Embryonic facial prominence (tissue), 1 donor: Measurements from ENCODE around the gene CTXN1.
A peak's percentile ranks its signal among the peaks of the same experiment; 100 is the strongest.
"Not testable (repeated sequence)": the region's sequence is repeated elsewhere in the genome, so short reads cannot be mapped to it uniquely, and the experiment has no call there.

Experiments used
- DNase-seq: peaks from one replicate; pipeline ENCODE4 v3.0.0-alpha.2; 2016; ENCODE audit errors: extremely low spot score

Gene CTXN1

DNA sequence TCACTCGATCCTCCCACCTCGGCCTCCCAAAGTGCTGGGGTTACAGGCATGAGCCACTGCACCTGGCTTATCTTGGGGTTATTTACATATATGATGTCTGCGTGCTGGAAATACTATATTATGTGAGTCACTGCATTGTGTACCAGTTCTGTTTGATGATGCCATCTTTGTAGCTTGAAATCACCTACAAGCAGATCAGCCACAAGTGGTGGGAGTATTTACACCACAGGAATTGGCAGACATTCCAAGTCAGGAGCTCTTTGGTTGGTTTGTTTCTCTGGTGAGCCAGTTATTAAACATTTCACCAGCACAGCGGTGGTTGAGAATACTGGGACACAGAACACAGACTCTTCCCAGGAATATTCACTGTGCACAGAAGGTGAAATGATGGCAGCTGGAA lies 22.0 kb upstream of the CTXN1 start:
- no peak for DNase-seq

DNA sequence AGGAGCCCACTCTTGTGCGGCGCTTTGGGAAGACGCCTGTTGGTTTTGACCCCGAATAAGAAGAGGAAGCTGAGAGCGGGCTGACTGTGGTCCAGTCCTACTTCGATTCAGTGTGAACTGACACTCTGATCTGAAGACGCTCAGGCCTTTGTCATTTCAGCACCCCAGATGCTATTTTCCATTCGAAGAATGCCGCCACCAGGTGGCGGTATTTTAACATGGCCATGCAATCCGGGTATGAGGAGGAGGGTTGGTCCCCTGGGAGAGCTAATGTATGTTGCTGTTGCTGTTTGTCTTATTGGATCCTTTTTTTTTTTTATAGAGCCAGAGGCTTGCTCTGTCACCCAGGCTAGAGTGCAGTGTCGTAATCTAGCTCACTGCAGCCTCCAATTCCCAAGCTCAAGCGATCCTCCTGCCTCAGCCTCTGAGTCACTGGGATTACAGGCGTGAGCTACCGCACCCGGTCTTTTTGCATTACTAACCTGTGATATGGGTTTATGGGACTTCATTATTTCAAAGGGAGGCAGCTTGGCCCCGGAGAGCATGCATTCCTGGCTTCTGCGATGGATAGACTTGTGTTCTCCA lies 18.3 kb upstream of the CTXN1 start:
- DNase-seq = peak; percentile 77

DNA sequence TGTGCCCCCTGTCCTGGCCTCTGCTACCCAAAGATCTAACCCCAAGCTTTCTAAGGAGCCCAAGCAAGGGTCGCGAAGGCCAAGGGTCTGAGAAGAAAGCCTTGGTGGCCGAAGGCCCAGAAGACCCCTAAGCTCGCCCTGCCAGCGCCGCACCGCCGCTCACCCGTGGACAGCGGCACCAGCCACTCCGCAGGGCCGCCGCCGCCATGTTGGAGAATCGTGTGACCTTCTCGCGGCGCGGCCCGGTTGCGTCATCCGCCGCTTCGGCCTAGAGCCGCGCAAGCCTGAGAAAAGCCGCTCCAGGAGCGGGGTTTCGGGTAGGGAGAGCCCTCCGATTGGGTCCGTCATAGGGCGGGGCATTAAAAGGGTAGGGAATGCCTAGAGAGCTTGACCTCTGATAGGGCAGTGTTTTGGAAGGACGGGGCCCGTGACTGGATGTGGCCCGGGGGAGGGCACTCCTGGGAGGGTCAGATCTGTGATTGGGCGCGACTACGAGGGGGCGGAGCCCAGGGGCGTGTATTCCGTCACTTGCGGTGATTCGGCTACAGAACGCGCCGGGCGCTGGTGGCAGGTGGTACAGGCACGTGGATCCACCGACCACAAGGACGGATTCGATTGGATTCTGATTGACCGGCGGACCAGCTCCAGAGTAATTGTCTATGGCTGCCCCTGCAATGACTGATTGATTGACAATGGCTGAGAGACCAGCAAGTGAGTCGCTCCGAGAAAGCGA lies 17.7 kb upstream of the CTXN1 start, which contains the start of gene TIMM44:
Gene TIMM44 (minus strand): TSS at position 223 of the 733 bp plus-strand sequence. CDS start 15 bp downstream, at position 208.
- peak; percentile 97 for DNase-seq

DNA sequence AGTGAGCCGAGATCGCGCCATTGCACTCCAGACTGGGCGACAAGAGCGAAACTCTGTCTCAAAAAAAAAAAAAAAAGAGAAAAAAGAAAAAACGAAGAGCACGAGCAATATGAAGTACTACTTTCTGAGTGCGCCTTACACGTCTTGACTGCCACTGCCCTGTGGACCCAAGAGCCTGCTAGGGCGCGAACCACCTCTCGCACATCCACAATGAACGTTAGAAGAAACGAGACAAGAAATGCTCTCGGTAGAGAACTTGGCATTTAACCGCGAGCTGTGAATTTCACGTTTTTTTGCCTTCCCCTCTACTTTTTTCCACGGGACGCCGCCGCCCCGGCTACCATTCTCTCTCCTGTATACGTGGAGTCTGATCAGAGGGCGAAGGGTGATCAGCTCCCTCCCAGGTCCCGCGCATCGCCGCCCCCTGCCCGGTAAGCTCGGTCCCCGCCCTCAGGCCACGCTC lies 17.1 kb upstream of the CTXN1 start:
- no peak for DNase-seq

DNA sequence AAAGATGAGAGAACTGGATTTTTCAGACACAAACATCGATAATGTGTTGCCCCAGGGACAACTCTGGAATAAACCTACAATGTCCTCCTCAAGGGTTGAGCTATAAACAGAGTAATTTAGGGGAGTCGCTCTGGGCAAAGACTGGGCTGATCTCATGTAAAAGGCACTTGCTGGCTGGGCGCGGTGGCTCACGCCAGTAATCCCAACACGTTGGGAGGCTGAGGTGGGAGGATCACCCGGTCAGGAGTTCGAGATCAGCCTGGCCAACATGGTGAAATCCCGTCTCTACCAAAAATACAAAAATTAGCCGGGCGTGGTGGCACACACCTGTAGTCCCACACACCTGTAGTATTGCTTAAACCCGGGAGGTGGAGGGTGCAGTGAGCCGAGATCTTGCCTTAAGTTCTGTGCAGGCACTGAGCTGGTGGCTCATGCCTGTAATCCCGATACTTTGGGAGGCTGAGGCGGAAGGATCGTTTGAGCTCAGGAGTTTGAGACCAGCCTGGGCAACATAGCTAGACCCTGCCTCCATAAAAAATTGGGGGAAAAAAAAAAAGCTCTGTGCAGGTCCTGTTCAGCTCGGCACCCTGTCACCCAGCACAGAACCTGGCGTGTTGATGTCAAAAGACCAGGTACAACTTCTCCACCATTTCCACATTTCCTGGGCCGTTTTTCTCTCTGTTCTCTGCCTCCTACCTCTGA lies 16.1 kb upstream of the CTXN1 start:
- no peak for DNase-seq

DNA sequence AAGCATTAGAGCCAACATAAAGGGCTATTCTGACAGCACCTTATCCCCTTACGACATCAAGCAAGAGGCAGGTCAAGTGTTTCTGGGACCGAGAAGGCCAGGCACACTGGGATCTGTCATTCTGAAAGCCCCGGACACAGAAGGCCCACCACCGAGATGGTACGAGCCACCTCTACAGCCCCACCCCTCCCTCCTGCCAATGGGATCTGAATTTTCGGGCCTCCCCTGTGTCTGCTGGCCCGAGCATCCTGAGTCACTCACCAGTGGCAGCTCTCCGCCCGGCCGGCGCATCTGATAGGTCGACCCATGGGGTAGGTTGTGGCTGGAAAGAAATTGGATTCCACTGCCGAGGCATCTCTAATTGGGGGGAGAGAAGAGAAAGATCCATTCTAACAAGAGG lies 14.9 kb upstream of the CTXN1 start:
- no peak for DNase-seq

DNA sequence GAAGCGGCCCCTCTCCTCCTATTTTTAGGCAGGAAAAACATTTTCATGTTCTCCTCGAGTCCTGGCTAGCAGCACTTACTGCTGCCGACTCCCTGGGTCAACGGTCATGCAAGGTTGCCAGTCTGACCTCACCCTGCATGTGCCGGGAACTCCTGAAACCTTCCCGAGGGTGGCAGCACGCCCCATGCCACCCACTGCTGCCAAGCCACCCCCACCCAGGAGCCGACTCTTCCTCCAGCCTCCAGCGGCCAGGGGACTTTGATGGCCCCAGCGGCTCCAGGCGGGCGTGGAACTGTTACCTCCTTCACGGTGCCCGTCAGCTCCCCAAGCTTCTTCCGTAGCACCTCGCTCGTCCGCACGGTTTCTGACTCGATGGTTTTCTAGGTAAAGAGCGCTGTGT lies 8.8 kb upstream of the CTXN1 start:
- DNase-seq = no peak

DNA sequence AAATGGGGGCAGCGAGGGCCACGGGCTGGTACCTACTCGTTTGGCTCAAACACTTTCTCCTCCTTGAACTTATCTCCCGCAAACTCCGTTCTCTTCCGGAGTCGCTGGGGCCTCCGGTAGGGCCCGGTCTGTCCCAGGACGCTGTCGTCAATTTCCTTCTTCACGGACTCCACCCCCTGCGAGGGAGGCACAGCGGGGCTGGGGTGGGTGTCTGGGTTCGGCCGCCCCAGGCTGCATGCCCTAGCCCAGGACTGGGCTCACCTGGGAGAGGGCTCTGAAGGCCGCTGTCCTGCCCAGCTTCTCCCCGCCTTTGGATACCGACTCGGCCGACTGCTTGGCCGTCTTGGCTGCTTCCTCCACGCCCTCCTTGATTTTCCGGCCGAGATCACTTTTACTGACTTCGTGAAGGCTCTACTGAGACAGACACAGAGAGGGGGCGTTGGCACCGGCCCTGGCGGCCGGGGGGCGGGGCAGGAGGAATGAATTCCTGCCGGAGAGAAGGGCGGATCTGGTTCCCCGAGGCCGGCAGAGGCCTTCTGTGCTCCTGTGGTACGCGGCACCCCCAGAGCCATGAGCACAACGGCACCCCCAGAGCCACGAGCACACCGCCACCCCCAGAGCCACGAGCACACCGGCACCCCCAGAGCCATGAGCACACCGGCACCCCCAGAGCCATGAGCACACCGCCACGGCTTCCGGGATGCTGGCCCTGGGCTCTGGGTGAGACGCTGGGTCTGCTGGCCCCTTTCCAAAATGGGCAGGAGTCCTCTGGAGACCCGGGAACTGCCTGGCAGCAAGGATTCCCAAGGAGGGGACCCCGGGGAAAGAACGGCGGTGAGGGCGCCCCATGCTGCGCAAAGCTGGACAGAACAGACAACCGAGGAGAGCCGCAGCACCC lies 8.1 kb upstream of the CTXN1 start:
- no peak for DNase-seq

DNA sequence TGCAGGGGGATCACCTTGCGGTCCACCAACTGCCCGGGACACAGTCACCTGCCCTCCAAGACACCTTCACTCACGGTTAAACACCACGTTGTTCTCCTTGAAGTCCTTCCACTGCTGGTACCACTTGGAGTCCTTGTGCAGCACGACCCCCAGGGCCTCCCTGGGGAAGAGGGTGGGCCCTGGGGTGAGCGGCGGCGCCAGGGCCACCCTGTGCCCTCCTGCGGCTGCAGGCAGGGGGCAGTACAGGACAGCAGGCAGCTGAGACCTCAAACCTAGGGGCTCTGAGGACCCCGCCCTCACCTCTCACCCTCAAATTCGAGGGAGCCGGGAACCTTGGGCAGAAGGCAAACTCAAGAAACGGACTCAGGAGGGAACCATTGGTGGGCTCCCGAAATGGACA lies 7.5 kb upstream of the CTXN1 start:
- DNase-seq = no peak

DNA sequence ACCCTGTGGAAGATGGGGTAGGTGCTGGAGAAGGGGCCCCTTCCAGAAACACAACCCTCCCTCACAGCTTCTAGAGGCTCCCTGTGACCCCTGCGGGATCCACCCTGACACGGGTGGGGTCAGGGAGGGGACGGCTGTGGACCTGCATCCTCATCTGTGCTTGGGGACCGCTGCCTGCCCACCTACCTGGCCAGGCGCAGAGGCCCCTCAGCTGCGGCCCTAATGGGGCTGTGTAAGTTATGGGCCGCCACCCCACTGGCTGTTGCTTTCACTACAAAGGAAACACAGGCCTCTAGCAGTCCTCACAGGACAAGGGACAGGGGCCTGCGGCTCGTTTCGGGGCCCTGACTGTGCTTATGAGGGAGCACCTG lies 7.0 kb upstream of the CTXN1 start:
- no peak for DNase-seq

DNA sequence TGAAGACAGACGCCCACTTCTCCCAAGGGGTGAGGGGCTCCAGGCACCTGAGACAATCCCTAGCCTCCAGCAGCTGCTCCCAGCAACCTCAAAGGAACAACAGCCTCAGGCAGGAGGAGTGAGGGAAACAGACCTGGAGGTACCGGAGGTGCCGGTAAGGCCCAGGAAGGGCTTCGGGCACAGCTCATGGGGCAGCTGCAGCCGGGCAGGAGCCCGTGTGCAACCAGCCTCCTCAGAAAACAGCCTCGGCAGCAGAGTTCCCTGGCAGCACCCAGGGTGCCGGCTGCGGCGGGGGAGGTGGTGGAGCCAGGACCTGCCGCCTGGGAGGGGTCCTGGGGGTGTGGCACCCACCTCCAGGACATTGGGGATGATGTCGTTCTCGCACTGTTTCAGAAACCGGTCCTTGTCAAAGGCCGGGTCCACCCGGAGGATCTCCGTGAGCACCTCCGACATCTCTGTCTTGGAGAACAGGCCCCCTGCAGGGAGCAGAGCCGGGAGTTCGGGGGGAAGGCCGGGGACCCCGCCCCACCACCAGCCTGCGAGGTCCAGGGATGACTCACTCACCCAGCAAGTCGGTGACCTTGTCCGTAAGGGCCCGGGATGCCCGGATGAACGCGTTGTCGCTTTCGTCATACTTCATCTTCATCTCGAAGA lies 6.5 kb upstream of the CTXN1 start:
- DNase-seq = no peak

DNA sequence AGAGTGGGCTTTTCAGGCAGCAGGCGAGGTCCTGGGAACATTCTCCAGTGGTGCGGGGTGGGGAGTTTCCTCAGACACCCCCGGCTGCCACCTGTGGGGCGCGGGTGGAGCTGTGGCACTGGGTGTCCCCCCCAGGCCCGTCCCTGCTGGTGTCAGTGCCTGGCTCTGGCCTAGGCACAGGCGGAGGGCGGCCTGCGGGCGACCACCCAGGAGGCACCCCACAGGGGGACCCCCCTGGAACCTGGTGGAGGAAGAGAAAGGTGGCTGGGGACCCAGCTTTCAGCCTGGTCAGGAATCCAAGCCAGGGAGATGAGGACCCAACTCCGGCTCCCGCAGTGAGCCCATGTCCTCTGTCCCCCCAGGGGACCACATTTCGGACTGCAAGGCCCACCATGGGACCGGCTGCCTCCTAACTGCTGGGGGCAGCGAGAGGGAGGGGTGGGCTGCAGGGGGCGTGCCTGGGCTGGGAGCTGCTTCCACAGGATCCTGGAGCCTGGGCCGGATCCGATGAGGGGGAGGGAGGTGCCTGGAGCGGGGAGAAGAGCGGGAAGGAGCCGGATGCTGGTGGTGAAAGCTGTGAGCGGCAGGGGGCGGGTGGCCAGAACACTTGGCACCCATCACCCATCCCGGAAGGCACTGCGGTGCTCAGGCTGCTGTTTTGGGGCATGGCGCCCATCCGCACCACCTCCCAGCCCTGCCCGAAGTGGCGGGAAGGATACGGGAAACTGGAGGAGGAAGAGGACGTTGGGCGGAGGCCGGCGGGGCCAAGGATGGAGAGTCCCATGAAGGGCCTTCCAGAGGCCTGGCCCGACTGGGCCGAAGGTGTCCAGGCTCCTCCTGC lies 5.5 kb upstream of the CTXN1 start:
- no peak for DNase-seq

DNA sequence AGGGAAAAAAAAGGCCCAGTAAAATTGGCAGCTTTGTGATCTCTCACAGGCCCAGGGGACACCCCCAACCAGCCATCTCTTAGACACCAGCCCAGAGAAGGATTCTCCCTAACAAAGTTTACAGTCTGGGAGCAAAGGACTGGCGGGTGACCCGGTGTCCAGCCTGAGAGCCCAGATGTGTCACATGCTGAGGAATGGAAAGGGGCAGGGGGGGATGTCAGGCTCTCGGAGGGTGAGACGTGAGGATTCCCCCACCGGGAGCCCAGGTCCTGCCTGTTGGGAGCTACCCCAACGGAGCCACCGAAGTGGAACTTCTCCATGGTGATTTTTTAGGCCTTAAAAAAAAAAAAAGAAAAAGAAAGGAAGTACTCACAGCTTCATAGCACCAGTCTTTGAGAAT lies 4.8 kb upstream of the CTXN1 start:
- no peak for DNase-seq

DNA sequence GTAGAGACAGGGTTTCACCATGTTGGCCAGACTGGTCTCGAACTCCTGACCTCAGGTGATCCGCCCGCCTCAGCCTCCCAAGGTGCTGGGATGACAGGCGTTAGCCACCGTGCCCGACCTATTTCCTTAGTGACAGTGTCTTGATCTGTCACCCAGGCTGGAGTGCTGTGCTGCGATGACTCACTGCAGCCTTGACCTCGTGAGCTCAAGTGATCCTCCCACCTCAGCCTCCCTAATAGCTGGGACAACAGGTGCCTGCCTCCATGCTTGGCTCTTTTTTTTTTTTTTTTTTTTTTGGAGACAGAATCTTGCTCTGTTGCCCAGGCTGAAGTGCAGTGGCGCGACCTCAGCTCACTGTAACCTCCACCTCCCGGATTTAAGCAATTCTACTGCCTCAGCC lies 4.1 kb upstream of the CTXN1 start:
- DNase-seq = not testable (repeated sequence)

DNA sequence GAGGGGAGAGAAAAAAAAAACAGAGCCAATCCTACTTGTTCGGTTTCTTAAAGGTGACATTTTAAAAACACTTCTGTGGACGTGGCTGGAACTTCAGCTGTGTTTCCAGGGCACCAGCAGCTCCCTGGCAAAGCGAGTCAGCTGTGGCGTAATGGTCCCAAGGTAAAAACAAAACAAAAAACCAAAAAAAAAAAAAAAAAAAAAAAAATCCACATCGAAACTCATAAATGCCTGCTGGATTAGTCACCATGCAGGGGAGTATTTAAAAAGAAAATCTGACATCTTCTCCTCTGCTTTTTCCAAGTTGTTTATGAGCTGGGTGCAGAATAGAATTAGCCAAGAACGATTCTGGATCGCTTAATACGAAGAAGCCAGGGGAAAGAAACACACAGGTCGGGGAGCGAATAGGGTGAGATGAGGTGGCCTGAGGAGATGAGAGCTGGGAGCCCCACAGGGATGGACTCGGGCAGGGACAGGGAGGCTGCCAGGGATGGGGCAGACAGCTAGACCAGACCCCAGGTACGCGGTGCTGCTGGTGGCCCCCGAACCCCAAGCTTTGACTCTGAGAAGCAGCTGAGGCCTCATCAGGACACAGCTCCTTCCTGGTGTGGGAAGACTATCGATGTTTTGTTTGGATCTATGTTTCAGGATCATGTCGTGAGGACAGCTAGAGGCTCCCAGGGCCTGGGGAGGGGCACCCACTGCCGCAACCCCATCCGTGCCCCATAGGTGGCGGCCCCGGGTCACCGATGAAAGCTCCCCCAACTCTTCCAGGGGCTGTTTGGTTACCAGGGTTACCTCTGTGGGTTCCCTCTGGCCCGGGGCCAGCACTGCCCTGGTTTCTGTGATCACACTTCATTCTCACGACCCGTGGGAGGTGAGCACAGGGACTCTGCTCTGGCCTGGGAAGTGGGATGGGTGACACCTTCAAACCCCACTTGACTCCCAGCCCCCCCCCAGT lies 3.1 kb upstream of the CTXN1 start:
- DNase-seq = no peak

DNA sequence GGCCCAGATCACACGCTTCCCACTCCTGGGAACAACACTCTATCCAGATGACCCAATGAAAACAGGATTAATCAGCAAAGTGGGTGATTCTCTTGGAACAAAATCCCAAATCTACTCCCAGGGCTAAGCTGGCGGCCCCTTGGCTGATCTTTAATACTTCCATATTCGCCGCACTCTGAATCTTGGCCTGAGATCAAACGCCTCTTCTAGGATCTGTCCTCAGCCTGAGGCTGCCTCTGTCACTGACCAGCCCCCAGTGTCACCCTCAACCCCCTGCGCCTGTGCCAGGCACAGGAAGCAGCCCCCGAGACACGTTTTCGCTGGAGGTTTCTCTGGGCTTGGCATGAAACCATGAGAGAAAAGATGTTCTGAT lies 2.4 kb upstream of the CTXN1 start:
- DNase-seq = no peak

DNA sequence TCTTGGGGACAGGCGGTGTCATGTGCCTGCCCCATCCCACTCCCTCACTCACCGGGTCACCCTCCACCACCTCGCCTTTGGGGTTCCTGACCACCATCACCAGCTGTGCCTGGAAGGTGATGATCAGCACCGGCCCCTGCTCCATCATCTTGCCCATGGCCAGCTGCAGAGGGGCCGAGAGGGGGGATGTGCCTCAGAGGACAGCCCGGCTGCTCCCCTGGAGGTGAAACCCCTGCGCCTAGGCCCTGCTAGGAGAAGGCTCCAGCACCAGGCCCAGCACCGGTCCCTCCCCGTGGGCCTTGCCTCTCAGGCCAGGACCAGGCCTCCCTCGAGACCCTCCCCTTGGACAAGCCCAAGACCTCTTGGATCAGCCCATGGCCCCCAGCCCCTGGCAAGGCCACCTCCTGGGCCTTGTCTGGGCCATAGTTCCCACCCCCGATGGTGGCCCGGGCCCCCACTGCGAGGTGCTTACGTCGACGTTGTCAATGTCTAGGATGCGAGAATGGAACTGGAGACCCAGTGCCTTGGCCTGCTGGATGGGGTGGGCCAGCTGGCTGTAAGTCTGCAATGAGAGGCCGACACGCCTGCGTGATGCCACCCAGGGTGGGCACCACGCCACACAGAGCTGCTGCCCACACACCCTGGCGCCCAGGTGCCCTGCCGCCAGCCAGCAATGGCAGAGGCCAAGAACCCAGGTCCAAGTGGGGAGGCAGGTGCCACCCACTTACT lies 1.8 kb upstream of the CTXN1 start:
- no peak for DNase-seq

DNA sequence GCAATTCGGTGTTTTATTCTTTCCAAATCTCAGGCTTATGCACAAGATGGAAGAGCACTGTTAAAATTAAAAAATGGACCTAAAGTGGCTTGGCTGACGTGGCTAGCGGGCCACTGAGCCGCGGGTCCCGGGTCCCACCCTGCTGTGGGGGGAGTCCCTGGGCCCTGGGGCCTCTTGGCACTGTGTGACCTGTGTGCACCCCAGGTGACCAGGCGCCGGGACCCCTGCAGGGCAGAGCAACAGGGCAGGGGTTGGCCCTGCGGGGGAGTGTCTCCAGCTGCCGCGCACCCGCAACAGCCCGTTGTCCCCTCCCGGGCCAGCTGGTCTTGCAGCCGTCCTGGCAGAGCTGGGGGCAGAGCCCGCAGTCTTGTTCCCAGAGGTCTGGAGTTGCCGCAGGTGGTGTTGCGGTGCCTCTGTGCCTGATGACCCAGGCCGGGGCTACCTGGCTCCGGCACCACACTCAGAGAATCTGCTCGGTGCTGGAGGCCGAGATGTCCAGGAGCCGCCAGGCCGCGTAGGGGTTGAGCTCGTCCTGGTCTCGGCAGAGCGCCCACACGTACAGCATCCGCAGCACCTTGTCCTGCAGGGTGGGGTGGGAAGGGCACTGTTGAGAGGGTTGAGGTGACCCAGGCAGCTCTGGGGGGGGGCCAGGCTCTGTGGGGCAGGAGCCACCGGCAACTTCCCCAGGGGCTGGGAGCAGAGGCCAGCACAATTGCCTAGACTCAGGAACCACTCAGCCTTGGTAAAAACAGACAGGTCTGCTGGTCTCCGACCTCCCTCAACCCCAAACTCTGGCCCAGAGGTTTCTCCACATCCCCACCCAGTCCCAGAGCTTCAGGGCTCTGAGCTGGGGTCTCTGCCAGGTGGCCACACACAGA lies 1.0 kb upstream of the CTXN1 start:
- DNase-seq = no peak
